GM12864 (cell line): ENCODE results near the gene RYR2.

ENCODE experiments used
- DNase-seq: peaks from one replicate; pipeline ENCODE4 v3.0.0-alpha.2; 2011; ENCODE audit warnings: low read depth
- H3K4me3 ChIP-seq: 2 replicates; pipeline ENCODE4 v1.5.1; 2011; ENCODE audit warnings: mild to moderate bottlenecking, low read depth, low read length, control low read depth
- TF ChIP-seq, protein P1 (sequence below): IDR thresholded peaks from 2 replicates; pipeline ENCODE4 v1.5.1; 2011; ENCODE audit warnings: low read depth, mild to moderate bottlenecking, moderate library complexity, low read length, control low read depth, inconsistent platforms; ENCODE audit errors: missing control alignments

Gene RYR2

DNA sequence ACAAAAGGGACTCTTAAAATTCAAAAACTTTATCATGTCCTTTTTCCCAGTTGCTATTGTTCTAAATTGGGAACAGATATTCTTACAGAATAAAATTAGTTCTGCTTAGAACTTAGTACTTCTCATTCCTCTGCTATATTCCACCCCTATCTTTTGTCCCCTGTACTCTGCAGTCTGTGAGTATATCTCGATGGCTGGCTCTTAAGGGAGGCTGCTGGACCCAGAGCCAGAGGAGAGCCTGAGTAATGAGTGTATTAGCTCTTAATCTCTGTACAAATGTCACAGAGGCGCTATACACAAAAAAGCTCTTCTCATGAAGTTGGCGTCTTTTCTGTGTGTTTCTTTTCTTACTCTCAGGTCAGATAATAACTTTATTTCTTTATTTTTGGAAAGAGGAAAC, 425.3 kb downstream of the RYR2 start:
- no peak for DNase-seq
- H3K4me3 ChIP-seq = no peak overlapping the region
- TF ChIP-seq, protein P1, sequence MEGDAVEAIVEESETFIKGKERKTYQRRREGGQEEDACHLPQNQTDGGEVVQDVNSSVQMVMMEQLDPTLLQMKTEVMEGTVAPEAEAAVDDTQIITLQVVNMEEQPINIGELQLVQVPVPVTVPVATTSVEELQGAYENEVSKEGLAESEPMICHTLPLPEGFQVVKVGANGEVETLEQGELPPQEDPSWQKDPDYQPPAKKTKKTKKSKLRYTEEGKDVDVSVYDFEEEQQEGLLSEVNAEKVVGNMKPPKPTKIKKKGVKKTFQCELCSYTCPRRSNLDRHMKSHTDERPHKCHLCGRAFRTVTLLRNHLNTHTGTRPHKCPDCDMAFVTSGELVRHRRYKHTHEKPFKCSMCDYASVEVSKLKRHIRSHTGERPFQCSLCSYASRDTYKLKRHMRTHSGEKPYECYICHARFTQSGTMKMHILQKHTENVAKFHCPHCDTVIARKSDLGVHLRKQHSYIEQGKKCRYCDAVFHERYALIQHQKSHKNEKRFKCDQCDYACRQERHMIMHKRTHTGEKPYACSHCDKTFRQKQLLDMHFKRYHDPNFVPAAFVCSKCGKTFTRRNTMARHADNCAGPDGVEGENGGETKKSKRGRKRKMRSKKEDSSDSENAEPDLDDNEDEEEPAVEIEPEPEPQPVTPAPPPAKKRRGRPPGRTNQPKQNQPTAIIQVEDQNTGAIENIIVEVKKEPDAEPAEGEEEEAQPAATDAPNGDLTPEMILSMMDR = no peak

DNA sequence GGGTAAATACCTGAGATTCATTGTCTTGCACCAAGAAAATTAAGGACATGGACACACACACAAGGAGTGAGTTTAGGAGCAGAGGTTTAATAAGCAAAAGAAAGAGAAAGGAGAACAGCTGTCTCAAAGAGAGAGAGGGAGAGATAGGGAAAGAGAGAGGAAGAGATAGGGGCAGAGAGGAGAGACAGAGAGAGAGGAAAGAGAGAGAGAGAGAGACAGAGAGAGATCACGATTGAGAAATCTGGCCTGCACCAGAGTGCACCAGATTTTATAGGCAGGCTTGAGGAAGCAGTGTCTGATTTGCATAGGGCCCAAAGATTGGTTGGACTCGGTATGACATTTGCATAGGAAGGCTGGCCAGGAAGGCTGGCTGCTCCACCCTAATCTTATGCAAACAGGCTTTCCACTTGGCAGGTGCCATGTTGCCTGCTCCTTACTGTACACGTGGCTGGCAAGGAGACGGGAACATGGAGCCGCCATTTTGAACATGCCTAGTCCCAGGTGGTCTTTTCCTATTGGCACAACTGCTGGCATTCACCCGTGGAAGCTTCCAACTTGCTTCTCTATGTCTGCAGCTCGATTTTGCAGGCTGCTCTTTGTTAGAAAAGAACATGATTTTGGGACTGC, 428.8 kb downstream of the RYR2 start:
- no peak for DNase-seq
- H3K4me3 ChIP-seq = no peak overlapping the region
- TF ChIP-seq, protein P1 = no peak

DNA sequence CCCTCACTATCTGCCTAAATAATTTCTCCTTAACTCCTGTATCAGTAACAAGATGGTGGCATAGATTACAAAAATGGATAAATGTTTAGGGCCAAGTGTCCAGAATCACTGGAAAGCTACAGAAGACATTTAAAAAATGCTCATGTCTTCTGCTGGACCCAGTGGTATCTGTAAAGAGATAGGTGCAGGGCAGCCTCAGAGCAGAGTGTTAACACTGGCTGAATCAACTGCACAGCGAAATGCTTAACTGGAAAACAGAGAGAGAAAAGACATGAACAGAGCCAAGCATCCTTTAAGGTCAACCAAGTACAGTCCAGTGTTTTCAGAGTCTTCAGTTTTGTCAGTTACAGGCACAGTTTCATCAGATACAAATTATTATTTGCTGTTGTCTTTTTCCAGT, 429.4 kb downstream of the RYR2 start:
- H3K4me3 ChIP-seq = no peak overlapping the region
- TF ChIP-seq, protein P1 = no peak
- DNase-seq = no peak

DNA sequence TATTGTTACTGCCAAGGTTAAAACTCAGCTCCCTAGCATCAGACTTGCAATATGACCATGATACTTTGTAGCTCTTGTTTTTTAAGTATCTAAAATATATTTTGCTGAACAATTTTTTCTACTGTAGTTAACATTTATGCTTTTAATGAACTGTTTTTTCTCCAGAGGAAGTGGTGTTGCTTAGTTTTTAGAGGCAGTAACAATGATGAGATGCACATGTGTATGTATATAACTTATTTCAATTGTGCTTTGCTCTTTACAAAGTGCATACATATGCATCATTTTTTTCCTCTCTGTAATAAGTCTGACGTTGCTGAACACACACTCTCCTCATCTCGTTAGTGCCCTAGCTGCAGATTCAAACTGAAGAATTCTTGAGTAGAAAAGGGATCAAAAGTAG, 430.0 kb downstream of the RYR2 start:
- DNase-seq = no peak
- H3K4me3 ChIP-seq = no peak overlapping the region
- TF ChIP-seq, protein P1 = no peak

DNA sequence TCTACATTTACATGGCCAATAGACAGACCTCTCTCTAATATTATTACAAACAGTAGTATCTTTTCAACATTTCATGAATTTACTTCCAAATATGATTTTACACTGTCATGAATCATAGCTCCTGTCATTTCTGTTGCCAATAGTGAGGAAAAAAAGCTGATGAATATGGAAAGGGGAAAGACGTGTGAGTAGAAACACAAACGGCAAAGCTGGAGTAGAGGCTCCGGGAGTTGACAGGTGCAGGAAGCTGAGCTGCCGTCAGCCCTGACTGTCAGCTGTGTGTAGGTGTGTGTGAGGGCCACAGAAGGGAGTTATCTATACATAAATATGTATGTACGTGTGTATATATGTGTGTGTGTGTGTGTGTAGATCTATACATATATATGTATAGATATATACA, 431.9 kb downstream of the RYR2 start:
- no peak for DNase-seq
- no peak overlapping the region for H3K4me3 ChIP-seq
- TF ChIP-seq, protein P1 = no peak

DNA sequence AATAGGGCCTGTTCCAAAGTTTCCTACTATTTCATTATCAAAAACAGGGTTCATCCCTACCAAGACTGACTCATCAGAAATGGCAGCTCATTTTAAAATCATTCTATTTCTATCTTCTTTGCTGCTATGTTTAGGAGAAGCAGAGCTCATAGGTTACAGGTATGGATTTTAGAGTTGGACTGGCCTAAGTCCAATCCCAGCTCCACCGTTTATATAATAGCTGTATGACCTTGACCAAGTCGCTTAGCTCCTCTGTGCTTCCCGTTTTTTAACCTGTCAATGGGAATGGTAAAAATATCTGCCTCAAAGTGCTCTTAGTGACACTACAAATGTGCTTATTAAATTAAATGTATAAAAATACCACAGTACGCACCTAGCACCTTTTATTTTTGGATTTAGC, 436.1 kb downstream of the RYR2 start:
- no peak overlapping the region for H3K4me3 ChIP-seq
- no peak for DNase-seq
- TF ChIP-seq, protein P1 = no peak

DNA sequence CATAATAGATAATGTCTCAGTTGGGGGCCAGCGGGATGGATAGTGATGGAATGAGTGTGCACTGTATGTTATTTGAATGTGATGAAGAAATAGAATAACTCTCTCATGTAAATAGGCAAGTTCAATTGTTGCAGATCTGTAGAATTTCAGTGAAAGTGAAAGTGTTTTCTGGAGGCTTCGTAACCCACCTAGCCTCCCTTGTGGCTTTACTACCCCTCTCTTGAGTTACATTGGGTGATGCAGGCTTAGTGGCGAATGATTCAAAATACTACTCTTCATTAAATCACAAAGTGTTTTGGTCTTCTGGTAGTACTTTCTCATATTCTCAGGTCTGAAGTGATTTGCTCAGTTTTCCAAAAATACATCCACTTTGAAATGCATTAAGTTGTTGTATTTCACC, 436.9 kb downstream of the RYR2 start:
- H3K4me3 ChIP-seq = no peak overlapping the region

More for the DNA sequence above, 436.9 kb downstream of the RYR2 start:
- no peak for DNase-seq
- TF ChIP-seq, protein P1 = no peak
